NCI-H2227 (cell line): Measurements from ENCODE around the gene VAX1.
"Not testable (repeated sequence)": the region's sequence is repeated elsewhere in the genome, so short reads cannot be mapped to it uniquely, and the experiment has no call there.

Source experiments
- DNase-seq: peaks from one replicate; lab custom pipeline; 2025; ENCODE audit not compliant: unreplicated experiment; lab: John Stamatoyannopoulos, UW

The VAX1 gene

DNA sequence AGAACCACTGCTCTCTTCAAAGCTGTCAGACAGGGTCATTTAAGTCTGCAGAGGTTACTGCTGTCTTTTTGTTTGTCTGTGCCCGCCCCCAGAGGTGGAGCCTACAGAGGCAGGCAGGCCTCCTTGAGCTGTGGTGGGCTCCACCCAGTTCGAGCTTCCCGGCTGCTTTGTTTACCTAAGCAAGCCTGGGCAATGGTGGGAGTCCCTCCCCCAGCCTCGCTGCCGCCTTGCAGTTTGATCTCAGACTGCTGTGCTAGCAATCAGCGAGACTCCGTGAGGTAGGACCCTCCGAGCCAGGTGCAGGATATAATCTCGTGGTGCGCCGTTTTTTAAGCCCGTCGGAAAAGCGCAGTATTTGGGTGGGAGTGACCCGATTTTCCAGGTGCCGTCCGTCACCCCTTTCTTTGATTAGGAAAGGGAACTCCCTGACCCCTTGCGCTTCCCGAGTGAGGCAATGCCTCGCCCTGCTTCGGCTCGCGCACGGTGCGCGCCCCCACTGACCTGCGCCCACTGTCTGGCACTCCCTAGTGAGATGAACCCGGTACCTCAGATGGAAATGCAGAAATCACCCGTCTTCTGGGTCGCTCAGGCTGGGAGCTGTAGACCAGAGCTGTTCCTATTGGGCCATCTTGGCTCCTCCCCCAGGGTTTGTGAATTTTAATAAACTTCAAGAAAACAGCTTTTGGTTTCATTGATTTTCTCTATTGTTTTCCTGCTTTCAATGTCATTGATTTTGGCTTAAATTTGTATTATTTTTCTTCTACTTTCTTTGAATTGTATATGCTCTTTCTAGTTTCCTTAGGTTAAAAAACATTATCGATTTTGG is 53.4 kb downstream of the VAX1 start:
- DNase-seq: not testable (repeated sequence)
